Heart right ventricle (tissue), 16 donors: Measurements from ENCODE around the gene MTNR1A. TPM values are rescaled to one million over a fixed set of nuclear protein-coding genes. Genes with fewer than 3 reads are reported as not detected.

Experiments used
- ATAC-seq, 8 donors: fragments of 200-7000 bp; cut with Tn5 transposase; one replicate each; pipeline ENCODE4 v1.9.1; 2020; ENCODE audit warnings: mild to moderate bottlenecking in 8 of 8, moderate library complexity in 8 of 8, moderate number of reproducible peaks in 1 of 8
- DNase-seq, 2 donors: peaks; one replicate each; pipeline ENCODE4 v3.0.0-alpha.2; 2020
- H3K27ac ChIP-seq, 10 donors: fragments of 200-600 bp; sonication (generic) in 2 of 10; one replicate each; pipeline versions ENCODE4 v1.5.0 to v1.8.0; 2020 to 2022; ENCODE audit warnings: mild to moderate bottlenecking in 3 of 10
- H3K27me3 ChIP-seq, 7 donors: fragments of 200-600 bp; one replicate each; pipeline ENCODE4 v1.8.0; 2021 to 2022; ENCODE audit warnings: mild to moderate bottlenecking in 2 of 7
- H3K36me3 ChIP-seq, 9 donors: fragments of 200-600 bp; sonication (generic) in 1 of 9; one replicate each; pipeline versions ENCODE4 v1.5.0 to v1.8.0; 2020 to 2022; ENCODE audit warnings: mild to moderate bottlenecking in 2 of 9
- H3K4me1 ChIP-seq, 9 donors: fragments of 200-600 bp; sonication (generic) in 1 of 9; one replicate each; pipeline versions ENCODE4 v1.5.0 to v1.8.0; 2020 to 2022; ENCODE audit warnings: mild to moderate bottlenecking in 4 of 9
- H3K4me3 ChIP-seq, 10 donors: fragments of 200-600 bp; sonication (generic) in 2 of 10; one replicate each; pipeline versions ENCODE4 v1.5.0 to v1.8.0; 2020 to 2022; ENCODE audit warnings: mild to moderate bottlenecking in 7 of 10, moderate library complexity in 2 of 10
- H3K9me3 ChIP-seq, 11 donors: fragments of 200-600 bp in 10 of 11; sonication (generic) in 2 of 11; one replicate each; pipeline versions ENCODE4 v1.5.0 to v1.8.0; 2013 to 2022; ENCODE audit warnings: mild to moderate bottlenecking in 2 of 11, control low read depth in 1 of 11, moderate library complexity in 1 of 11
- WGBS, 2 donors: extraction: QIAGEN DNeasy Blood & Tissue Kit; methylation state at CpG; one replicate each; pipeline ENCODE4 v1.1.7; 2013; ENCODE audit warnings: inconsistent platforms in 1 of 2; 5-methylcytosine and 5-hydroxymethylcytosine counted together
- intact Hi-C, 10 donors: fragments of 100-400 bp; cut with DNase I; formaldehyde crosslinking; loops; one replicate each; pipeline versions ENCODE4 v1.11.1 to v1.14.2; 2022
- polyA plus RNA-seq, 2 donors: library from polyadenylated mRNA; stranded (reverse); fragments of 200-250 nt; gene quantifications; one replicate each; pipeline ENCODE4 v1.2.3, GENCODE V29; 2013
- total RNA-seq, 10 donors: library from RNA; stranded (reverse); fragmentation: NEBNext Ultra II Directional in 3 of 10; extraction: Animal tissue kit (Norgen Biotek cat#: 25700) in 3 of 10; gene quantifications; one replicate each; pipeline versions ENCODE4 v1.2.1 to v1.2.4, GENCODE V29; 2021 to 2023
- TF ChIP-seq, protein P1 (sequence below), 9 donors: fragments of 200-600 bp; sonication (generic) in 2 of 9; IDR thresholded peaks; one replicate each; pipeline versions ENCODE4 v1.5.0 to v1.8.0; 2021 to 2022; ENCODE audit warnings: antibody characterized with exemption in 9 of 9, mild to moderate bottlenecking in 5 of 9, moderate library complexity in 1 of 9
- donor health status: Arrhythmogenic right ventricular cardiomyopathy.
- donor health status: ischemic (EF 13 %, LVEDD 7.1; RV severe dilation, severe dysfunction).
- donor health status: healthy with polysubstance abuse.
- donor health status: DM: no; HTN: yes; CAD: no.
- donor health status: DM: no; HTN: no; CAD: no.
- donor health status: ischemic (EF 25% LVEDD 6.9; RV normal size, moderate dysfunction).
- donor health status: ischemic (EF 25% LVEDD 5.7; RV mildly dilated, moderate dysfunction).
- donor health status: healthy.
- donor health status: DM: yes; HTN: yes; CAD: no.
- donor health status: Ischemic cardiomyopathy.
- donor health status: ischemic (EF 35%, LVEDD 5.7; RV mildly dilated, moderate dysfunction).
- donor health status: nonischemic (EF 11% LVEDD 7.7; RV severe dilation, severe dysfunction).
- donor health status: DM: yes; HTN: yes; CAD: no.
- donor health status: PGD.
- donor health status: ischemic (EF 29% LVEDD 5.4; RV normal size, mild dysfunction).
- donor health status: nonischemic (EF 23%, LVEDD 6.1; RV moderate dilation, normal function).

The MTNR1A gene
- total and polyA plus RNA-seq, 12 donors = not detected

DNA sequence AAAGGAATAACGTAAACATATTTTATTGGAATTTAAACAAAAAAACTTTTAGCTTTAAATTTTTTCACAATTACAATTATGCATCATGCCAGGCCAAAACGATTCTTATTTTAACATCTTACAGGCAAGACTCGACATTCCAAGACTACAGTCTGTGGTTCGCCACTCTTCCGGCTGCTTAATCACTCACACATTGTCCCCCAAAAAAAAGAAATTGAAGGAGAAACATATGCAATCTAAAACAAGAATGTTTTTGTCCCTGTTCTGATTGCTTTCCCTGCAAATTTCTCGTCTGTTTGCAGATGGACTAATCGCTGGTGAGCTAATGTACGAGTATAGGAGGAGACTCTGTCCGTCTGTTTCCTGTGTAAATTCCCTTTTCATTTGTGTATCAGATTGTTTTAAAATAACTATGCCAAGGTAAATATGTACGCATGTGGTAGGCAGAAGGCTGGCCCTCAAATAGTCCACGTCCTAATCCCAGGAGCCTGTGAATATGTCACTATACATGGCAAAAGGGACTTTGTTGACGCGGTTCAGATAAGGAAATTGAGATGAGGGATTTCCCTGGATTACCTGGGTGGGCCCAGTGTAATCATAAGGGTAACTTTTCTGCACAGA is 37.7 kb upstream of the MTNR1A start:
- ATAC-seq = no peak
- intact Hi-C loops = no loop called here
- no peak overlapping the region for H3K4me3 ChIP-seq
- no peak for DNase-seq
- 84 to 87% methylated on average over 13 of the region's 13 CpGs for WGBS, 2 donors
- TF ChIP-seq, protein P1, sequence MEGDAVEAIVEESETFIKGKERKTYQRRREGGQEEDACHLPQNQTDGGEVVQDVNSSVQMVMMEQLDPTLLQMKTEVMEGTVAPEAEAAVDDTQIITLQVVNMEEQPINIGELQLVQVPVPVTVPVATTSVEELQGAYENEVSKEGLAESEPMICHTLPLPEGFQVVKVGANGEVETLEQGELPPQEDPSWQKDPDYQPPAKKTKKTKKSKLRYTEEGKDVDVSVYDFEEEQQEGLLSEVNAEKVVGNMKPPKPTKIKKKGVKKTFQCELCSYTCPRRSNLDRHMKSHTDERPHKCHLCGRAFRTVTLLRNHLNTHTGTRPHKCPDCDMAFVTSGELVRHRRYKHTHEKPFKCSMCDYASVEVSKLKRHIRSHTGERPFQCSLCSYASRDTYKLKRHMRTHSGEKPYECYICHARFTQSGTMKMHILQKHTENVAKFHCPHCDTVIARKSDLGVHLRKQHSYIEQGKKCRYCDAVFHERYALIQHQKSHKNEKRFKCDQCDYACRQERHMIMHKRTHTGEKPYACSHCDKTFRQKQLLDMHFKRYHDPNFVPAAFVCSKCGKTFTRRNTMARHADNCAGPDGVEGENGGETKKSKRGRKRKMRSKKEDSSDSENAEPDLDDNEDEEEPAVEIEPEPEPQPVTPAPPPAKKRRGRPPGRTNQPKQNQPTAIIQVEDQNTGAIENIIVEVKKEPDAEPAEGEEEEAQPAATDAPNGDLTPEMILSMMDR (IDR thresholded peaks at IDR 0.05) = no peak
- H3K27me3 ChIP-seq = no peaks in the 10 kb centered on the region
- no peak overlapping the region for H3K27ac ChIP-seq
- no peaks in the 10 kb centered on the region for H3K9me3 ChIP-seq
- H3K36me3 ChIP-seq = peaks cover 0 to 97% (median 44%) of the 10 kb centered on the region in 9 donors
- no peaks in the 10 kb centered on the region for H3K4me1 ChIP-seq

DNA sequence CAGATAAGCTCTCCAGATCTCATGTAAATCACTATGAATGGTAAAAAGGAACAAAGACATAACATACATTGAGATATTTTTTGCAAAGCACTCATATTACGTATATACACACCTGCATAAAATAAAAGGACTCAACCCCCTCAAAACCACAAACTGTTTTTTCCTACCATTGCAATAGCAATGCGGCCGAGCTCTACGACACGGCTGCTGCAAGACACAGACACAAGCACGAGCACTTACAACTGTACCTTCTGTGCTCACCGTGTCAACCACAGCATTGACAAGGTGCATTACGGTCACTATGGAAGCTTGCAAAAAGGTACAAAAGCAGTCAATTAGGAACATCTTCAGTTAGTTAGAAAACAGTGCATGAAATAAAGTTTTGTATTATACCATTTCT is 37.1 kb upstream of the MTNR1A start:
- Histone ChIP-seq H3K27ac (no peak overlapping the region), H3K36me3 (peaks cover 0 to 93% (median 40%) of the 10 kb centered on the region in 9 donors), H3K4me1 (no peaks in the 10 kb centered on the region), H3K9me3 (no peaks in the 10 kb centered on the region), H3K4me3 (no peak overlapping the region), H3K27me3 (no peaks in the 10 kb centered on the region)
- no peak for DNase-seq
- 95% methylated on average over 8 of the region's 8 CpGs for WGBS, 2 donors
- intact Hi-C loops = no loop called here
- ATAC-seq = no peak
- TF ChIP-seq, protein P1 (IDR thresholded peaks at IDR 0.05) = no peak

DNA sequence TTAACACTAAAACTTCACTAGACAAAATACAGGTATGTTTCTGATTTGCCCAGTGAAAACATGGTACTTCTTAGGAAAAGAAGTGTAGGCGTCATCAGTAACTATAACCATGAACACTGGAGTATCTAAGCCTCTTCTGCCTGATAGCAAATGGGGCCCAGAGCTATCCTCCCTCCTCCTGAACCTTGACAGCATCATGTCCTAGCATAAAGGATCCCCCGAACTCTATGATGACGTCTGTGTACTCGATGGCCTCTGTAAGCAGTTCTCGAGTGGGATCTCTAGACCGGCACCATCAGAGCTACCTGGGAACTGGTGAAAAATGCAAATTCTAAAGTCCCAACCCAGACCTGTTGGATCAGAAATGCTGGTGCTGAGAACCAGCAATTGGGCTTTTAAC is 36.3 kb upstream of the MTNR1A start:
- intact Hi-C loops = no loop called here
- Histone ChIP-seq H3K27ac (no peak overlapping the region), H3K9me3 (no peaks in the 10 kb centered on the region), H3K36me3 (peaks cover 0 to 86% (median 32%) of the 10 kb centered on the region in 9 donors), H3K4me3 (no peak overlapping the region), H3K4me1 (peaks cover 0 to 7% (median 0%) of the 10 kb centered on the region in 9 donors), H3K27me3 (no peaks in the 10 kb centered on the region)
- TF ChIP-seq, protein P1 (IDR thresholded peaks at IDR 0.05) = no peak
- WGBS, 2 donors = 85% methylated on average over 6 of the region's 6 CpGs
- DNase-seq (no peak), ATAC-seq (no peak)

DNA sequence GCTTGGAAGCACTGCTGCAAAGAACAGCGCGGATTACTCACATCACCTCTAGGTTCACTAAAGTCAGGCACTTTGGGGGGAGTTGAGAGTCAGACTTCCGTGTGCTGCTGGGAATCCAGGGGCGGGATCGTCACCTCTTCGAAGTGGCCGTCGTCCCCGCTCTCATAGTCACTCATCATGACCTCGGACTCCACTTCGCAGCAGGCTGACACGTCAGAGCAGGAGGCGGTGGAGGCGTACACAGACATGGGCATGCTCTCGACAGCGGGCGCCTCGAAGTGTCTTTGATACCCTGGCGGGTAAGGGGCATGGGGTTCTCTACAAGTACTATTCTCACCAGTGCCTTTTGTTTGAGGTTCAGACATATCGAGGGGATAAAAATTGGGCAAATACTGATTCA is 33.1 kb upstream of the MTNR1A start:
- H3K36me3 ChIP-seq = peaks cover 0 to 54% (median 11%) of the 10 kb centered on the region in 9 donors
- ATAC-seq (no peak), DNase-seq (no peak)
- TF ChIP-seq, protein P1 (IDR thresholded peaks at IDR 0.05) = no peak
- peaks cover 0 to 25% (median 6%) of the 10 kb centered on the region in 9 donors for H3K4me1 ChIP-seq
- no peak overlapping the region for H3K4me3 ChIP-seq
- WGBS, 2 donors = 94 to 95% methylated on average over 20 of the region's 20 CpGs
- H3K27me3 ChIP-seq = no peaks in the 10 kb centered on the region
- no peaks in the 10 kb centered on the region for H3K9me3 ChIP-seq
- H3K27ac ChIP-seq = no peak overlapping the region
- intact Hi-C loops = loop anchor here in 8 of 10 donors (2.0 to 10.0 kb wide), 4 partner anchors 114 to 292 kb away; no protein-coding TSS in a partner anchor
